ENCODE results near the gene ZC2HC1B.

Gene ZC2HC1B

DNA sequence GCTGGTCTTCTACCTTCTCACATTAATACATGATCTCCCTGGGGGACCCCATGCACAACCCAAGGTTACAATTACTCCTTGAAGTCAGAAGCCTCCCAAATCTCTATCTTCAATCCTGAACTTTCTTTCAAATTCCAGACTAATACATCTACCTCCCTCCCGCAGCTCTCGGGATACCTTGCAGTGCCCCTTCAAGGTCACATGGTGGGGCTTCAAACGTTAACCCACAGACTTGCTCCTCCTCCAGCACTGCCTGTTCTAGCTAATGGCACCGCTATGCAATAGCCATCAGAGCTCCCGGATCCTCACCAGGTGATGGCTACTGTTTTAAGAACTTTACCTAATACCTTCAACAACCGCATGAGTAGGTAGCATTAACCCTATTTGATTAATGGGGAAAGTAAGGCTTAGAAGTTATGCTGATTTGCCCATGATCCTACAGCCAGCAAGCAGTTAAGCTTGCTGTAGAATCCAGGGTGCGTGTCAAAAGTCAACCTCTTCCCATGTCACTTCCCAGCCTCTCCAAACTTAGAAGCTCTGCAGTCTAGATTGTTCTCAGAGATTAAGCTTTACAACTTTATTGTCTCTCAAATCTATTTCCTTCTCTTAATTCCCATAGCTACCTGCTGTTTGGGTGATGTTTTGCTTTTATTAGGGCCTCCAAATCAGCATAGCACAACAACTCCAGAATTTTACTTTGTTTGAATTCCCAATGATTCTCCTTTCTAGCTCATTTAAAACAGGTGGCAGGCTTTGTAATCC is 99.1 kb downstream of the ZC2HC1B start:
- peak overlapping the region; percentile 51 for H3K27ac Mint-ChIP-seq
- H3K27me3 Mint-ChIP-seq (ENCODE audit: low read depth, poor library complexity) = peaks cover 19% of the 10 kb centered on the region
- DNase-seq = no peak
- H3K36me3 Mint-ChIP-seq (ENCODE audit: low read depth) = peaks cover 30% of the 10 kb centered on the region
- no peaks in the 10 kb centered on the region for H3K9me3 Mint-ChIP-seq
- H3K4me1 Mint-ChIP-seq = peaks cover 81% of the 10 kb centered on the region
- TF ChIP-seq, protein P1, sequence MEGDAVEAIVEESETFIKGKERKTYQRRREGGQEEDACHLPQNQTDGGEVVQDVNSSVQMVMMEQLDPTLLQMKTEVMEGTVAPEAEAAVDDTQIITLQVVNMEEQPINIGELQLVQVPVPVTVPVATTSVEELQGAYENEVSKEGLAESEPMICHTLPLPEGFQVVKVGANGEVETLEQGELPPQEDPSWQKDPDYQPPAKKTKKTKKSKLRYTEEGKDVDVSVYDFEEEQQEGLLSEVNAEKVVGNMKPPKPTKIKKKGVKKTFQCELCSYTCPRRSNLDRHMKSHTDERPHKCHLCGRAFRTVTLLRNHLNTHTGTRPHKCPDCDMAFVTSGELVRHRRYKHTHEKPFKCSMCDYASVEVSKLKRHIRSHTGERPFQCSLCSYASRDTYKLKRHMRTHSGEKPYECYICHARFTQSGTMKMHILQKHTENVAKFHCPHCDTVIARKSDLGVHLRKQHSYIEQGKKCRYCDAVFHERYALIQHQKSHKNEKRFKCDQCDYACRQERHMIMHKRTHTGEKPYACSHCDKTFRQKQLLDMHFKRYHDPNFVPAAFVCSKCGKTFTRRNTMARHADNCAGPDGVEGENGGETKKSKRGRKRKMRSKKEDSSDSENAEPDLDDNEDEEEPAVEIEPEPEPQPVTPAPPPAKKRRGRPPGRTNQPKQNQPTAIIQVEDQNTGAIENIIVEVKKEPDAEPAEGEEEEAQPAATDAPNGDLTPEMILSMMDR (IDR thresholded peaks at IDR 0.05) = no peak
- peak overlapping the region; percentile 2 for H3K4me3 Mint-ChIP-seq

DNA sequence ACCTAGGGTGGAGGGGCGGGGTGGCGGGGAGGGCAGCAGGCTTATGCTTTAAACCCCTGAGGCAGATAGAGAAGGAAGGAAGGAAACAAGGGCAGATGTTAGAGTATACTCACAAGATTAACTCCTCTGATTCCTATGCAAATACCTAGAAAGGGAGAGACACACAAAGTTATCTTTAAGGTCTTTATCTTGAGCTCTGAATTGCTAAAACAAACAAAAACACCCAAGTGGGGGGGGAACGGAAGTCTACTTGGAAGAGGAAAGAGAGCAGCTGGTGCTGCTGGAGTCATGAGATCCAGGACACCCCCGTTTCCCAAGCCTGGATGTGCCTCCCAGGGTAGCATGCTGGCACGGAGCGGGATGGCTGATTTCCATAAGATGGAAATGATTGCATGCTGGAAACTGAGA is 100.4 kb downstream of the ZC2HC1B start:
- DNase-seq = no peak
- Mint-ChIP-seq H3K9me3 (no peaks in the 10 kb centered on the region), H3K4me1 (peaks cover 81% of the 10 kb centered on the region), H3K27ac (peak overlapping the region; percentile 8), H3K4me3 (peak overlapping the region; percentile 32), H3K27me3 (ENCODE audit: low read depth, poor library complexity) (peaks cover 19% of the 10 kb centered on the region), H3K36me3 (ENCODE audit: low read depth) (peaks cover 30% of the 10 kb centered on the region)
- TF ChIP-seq, protein P1 (IDR thresholded peaks at IDR 0.05) = no peak

DNA sequence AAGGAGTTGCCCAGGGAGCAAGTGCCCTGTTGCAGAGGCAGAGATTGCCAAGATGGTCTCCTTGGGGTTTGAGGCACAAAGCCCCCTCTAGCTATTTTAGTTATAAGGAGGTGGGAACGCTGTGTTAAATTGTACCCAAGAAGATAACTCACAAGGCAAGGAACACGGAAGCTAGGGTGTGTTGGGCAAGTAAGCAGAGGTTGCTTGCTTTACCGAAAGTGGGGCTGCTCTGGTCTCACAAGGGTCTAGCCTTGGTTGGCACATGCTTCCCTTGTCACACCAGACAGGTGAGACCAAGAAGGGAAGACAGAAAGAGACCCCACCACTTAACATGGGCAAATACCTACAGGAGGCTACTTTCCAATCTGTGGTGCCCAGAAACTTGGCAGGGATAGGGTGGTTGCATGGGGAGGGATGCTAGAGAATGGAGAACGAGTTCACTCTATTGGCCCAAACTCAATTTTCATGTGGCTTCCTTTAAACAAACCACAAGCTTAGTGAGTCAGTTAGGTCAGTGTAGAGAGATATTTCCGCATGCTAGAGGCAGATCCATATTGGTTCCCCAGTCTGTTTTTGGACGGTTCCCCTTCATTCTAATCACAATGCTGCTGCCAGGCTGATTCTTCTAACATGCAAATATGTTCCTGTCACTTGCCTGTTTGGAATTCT is 101.4 kb downstream of the ZC2HC1B start:
- H3K4me3 Mint-ChIP-seq = no peak overlapping the region
- peaks cover 30% of the 10 kb centered on the region for H3K36me3 Mint-ChIP-seq (ENCODE audit: low read depth)
- H3K4me1 Mint-ChIP-seq = peaks cover 81% of the 10 kb centered on the region
- H3K27me3 Mint-ChIP-seq (ENCODE audit: low read depth, poor library complexity) = peaks cover 15% of the 10 kb centered on the region
- DNase-seq = no peak
- TF ChIP-seq, protein P1 (IDR thresholded peaks at IDR 0.05) = no peak
- no peaks in the 10 kb centered on the region for H3K9me3 Mint-ChIP-seq
- no peak overlapping the region for H3K27ac Mint-ChIP-seq

DNA sequence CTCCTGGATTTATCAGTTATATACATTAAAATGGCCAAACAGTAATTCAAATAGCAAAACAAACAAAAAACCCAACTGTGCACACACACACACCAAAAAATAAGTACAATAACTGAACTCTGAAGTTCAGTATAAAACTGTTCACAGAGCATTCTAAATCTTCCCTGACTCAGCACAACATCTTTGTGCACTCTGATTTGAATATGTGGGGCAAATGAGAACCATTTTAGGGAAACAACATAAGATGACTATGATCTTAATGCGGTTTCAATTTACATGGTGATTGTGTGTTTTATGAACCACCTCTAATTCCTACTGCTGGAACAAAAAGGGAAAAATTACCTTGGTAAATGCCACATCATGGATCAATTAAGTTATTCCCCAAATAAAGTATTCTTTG is 102.0 kb downstream of the ZC2HC1B start:
- H3K9me3 Mint-ChIP-seq = no peaks in the 10 kb centered on the region
- peaks cover 15% of the 10 kb centered on the region for H3K27me3 Mint-ChIP-seq (ENCODE audit: low read depth, poor library complexity)
- H3K4me1 Mint-ChIP-seq = peaks cover 87% of the 10 kb centered on the region
- H3K27ac Mint-ChIP-seq = no peak overlapping the region
- TF ChIP-seq, protein P1 (IDR thresholded peaks at IDR 0.05) = no peak
- DNase-seq = no peak
- peaks cover 30% of the 10 kb centered on the region for H3K36me3 Mint-ChIP-seq (ENCODE audit: low read depth)
- H3K4me3 Mint-ChIP-seq = no peak overlapping the region

DNA sequence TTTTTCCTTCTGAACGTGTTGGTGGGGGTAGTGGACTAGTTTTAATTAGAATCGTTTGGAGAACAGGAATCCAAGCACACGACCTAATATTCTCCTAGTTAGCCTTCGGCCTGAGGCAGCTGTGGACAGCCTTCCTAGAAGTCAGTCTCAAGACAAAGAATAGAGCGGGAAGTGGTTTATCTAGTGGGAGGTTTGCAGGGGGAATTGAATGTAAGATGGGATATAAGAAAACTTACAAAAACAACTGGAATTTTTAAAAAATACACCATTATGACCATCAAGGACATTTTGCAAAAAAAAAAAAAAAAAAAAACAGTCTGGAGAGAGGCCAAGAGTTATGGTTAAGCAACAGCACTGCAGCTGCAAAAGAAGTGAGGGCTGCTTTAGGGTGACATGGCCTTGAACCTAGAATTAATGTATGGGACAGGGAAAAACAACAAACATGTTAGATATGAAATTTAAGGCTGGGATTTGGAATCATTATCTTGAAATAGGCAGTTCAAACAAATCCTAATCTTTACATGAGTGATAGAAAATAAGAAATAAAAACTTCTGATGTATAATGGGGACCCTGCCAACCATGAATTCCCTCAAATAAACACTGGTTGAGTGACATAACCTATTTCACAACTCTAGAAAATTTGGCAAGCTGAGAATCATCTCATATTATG is 103.6 kb downstream of the ZC2HC1B start:
- peak overlapping the region; percentile 9 for H3K27ac Mint-ChIP-seq
- no peak overlapping the region for H3K4me3 Mint-ChIP-seq
- H3K4me1 Mint-ChIP-seq = peaks cover 88% of the 10 kb centered on the region
- TF ChIP-seq, protein P1 (IDR thresholded peaks at IDR 0.05) = no peak
- DNase-seq = no peak
- H3K9me3 Mint-ChIP-seq = no peaks in the 10 kb centered on the region
- H3K27me3 Mint-ChIP-seq (ENCODE audit: low read depth, poor library complexity) = peaks cover 6% of the 10 kb centered on the region
- H3K36me3 Mint-ChIP-seq (ENCODE audit: low read depth) = peaks cover 30% of the 10 kb centered on the region

Measured in nephron progenitor cell (in vitro differentiated cells).